Measurements from ENCODE around the gene VASH2.
A peak's percentile ranks its signal among the peaks of the same experiment; 100 is the strongest.
"Not testable (repeated sequence)": the region's sequence is repeated elsewhere in the genome, so short reads cannot be mapped to it uniquely, and the experiment has no call there.

VASH2 gene

GRCh38 chr1:212982430-212983152 is 32.2 kb downstream of the VASH2 start:
- TF ChIP-seq CTCF (IDR thresholded peaks at IDR 0.05; ENCODE audit: insufficient read depth, missing control alignments): no peak
- no peak for DNase-seq (ENCODE audit: insufficient read length, low spot score)
- no peak for FAIRE-seq

- no peak for FAIRE-seq
These were observed 33.1 kb downstream of the VASH2 start for GRCh38 chr1:212983482-212983881.

GRCh38 chr1:212984522-212985291 is 34.4 kb downstream of the VASH2 start:
- TF ChIP-seq CTCF (IDR thresholded peaks at IDR 0.05; ENCODE audit: insufficient read depth, missing control alignments): no peak
- FAIRE-seq (no peak), DNase-seq (ENCODE audit: insufficient read length, low spot score) (no peak)

More at GRCh38 chr1:212983482-212983881, 33.1 kb downstream of the VASH2 start:
- TF ChIP-seq CTCF (IDR thresholded peaks at IDR 0.05; ENCODE audit: insufficient read depth, missing control alignments): no peak
- DNase-seq (ENCODE audit: insufficient read length, low spot score): no peak

- no peak for TF ChIP-seq CTCF (IDR thresholded peaks at IDR 0.05; ENCODE audit: insufficient read depth, missing control alignments)
- FAIRE-seq (no peak), DNase-seq (ENCODE audit: insufficient read length, low spot score) (no peak)
These were observed 36.2 kb downstream of the VASH2 start for GRCh38 chr1:212986551-212986950.

GRCh38 chr1:212987702-212988322 is 37.5 kb downstream of the VASH2 start:
- no peak for DNase-seq (ENCODE audit: insufficient read length, low spot score)
- TF ChIP-seq CTCF (IDR thresholded peaks at IDR 0.05; ENCODE audit: insufficient read depth, missing control alignments): no peak
- FAIRE-seq: peak; percentile 71

GRCh38 chr1:212990276-212990675 is 39.9 kb downstream of the VASH2 start:
- no peak for DNase-seq (ENCODE audit: insufficient read length, low spot score)
- TF ChIP-seq CTCF (IDR thresholded peaks at IDR 0.05; ENCODE audit: insufficient read depth, missing control alignments): no peak
- peak; percentile 82 for FAIRE-seq

GRCh38 chr1:212993960-212994359 is 43.6 kb downstream of the VASH2 start:
- FAIRE-seq: not testable (repeated sequence)

More at GRCh38 chr1:212993960-212994359, 43.6 kb downstream of the VASH2 start:
- not testable (repeated sequence) for DNase-seq (ENCODE audit: insufficient read length, low spot score)
